Nephron (organoid): ENCODE data around the gene SYNPO2.

Experiments used
- H3K27ac Mint-ChIP-seq, 3 experiments: 2 replicates each; pipeline ENCODE4 v1.8.0; 2020; ENCODE audit warnings: mixed read lengths in 3 of 3, mild to moderate bottlenecking in 2 of 3, moderate library complexity in 1 of 3
- H3K27me3 Mint-ChIP-seq: 2 replicates; pipeline ENCODE4 v1.8.0; 2021; ENCODE audit warnings: low read depth, mild to moderate bottlenecking, moderate library complexity, mixed read lengths
- H3K36me3 Mint-ChIP-seq: 2 replicates; pipeline ENCODE4 v1.8.0; 2020; ENCODE audit warnings: low read depth, mixed read lengths
- H3K4me1 Mint-ChIP-seq: 2 replicates; pipeline ENCODE4 v1.8.0; 2020; ENCODE audit warnings: mixed read lengths
- H3K4me3 Mint-ChIP-seq, 3 experiments: 2 replicates each; pipeline ENCODE4 v1.8.0; 2020; ENCODE audit warnings: mild to moderate bottlenecking in 3 of 3, mixed read lengths in 3 of 3, moderate library complexity in 2 of 3
- H3K9me3 Mint-ChIP-seq: 2 replicates; pipeline ENCODE4 v1.8.0; 2020; ENCODE audit warnings: mixed read lengths
- CTCF ChIP-seq, 3 experiments: fragments of 200-600 bp; sonication (generic); IDR thresholded peaks; one replicate each; pipeline ENCODE4 v1.5.0; 2021; ENCODE audit warnings: antibody characterized with exemption in 3 of 3; ENCODE audit not compliant: unreplicated experiment in 3 of 3

The SYNPO2 gene

DNA sequence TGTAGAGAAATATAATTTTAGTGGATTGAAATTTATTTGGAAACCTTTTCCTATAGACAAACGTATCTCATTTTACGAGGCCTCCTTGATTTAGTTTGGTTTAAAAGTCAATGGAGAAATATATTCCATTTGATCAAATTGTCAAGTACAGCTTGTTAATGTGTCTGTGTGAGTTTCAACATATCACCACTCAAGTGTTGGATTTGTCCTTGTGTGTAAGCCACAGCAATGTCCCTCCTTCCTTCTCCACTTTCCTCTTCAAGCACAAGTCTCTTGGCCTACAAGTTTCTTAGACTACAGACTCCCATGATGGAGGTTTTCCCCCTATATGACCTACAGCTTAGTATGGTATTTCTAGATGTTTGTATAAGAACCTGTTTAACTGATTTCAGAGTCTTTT is 104.7 kb downstream of the SYNPO2 start:
- no peak for TF ChIP-seq CTCF (IDR thresholded peaks at IDR 0.05; ENCODE audit: unreplicated experiment in 3 of 3)
- Mint-ChIP-seq H3K27me3 (no peaks in the 10 kb centered on the region), H3K36me3 (no peaks in the 10 kb centered on the region), H3K9me3 (no peaks in the 10 kb centered on the region), H3K4me3 (no peak overlapping the region), H3K27ac (no peak overlapping the region), H3K4me1 (peaks cover 5% of the 10 kb centered on the region)

GRCh38 chr4:118994030-118994429 is 105.4 kb downstream of the SYNPO2 start:
- Mint-ChIP-seq H3K4me1 (peaks cover 5% of the 10 kb centered on the region), H3K27ac (no peak overlapping the region), H3K4me3 (no peak overlapping the region), H3K9me3 (no peaks in the 10 kb centered on the region), H3K27me3 (no peaks in the 10 kb centered on the region), H3K36me3 (no peaks in the 10 kb centered on the region)
- TF ChIP-seq CTCF (IDR thresholded peaks at IDR 0.05; ENCODE audit: unreplicated experiment in 3 of 3): no peak

- no peaks in the 10 kb centered on the region for H3K27me3 Mint-ChIP-seq
- no peaks in the 10 kb centered on the region for H3K9me3 Mint-ChIP-seq
- TF ChIP-seq CTCF (IDR thresholded peaks at IDR 0.05; ENCODE audit: unreplicated experiment in 3 of 3): no peak
- H3K36me3 Mint-ChIP-seq: no peaks in the 10 kb centered on the region
- no peak overlapping the region for H3K4me3 Mint-ChIP-seq
- H3K4me1 Mint-ChIP-seq: peaks cover 14% of the 10 kb centered on the region
- H3K27ac Mint-ChIP-seq: no peak overlapping the region
Observed at GRCh38 chr4:118995693-118996391, 107.2 kb downstream of the SYNPO2 start.

DNA sequence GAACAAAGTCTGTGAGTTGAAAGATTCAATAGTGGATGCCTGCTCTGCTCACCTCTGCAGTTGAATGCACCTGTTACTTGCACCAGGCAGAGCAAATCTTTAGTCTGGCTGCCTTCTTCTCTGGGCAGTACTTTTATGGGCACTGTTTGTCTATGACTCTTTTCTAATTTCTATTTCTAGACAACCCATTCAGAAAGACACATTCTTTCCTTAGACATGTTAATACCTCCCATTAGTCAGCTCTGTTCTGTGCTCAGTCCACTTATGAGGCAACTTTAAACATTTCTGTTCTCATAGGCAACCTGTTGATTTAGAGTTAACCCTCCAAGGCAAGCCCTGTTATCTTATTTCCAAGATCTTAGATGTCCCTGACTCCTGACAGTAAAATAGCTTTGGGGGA is 108.9 kb downstream of the SYNPO2 start:
- Mint-ChIP-seq H3K36me3 (no peaks in the 10 kb centered on the region), H3K4me1 (peaks cover 17% of the 10 kb centered on the region), H3K27ac (no peak overlapping the region), H3K9me3 (no peaks in the 10 kb centered on the region), H3K4me3 (no peak overlapping the region), H3K27me3 (no peaks in the 10 kb centered on the region)
- no peak for TF ChIP-seq CTCF (IDR thresholded peaks at IDR 0.05; ENCODE audit: unreplicated experiment in 3 of 3)

- no peak overlapping the region for H3K4me3 Mint-ChIP-seq
Observed at GRCh38 chr4:118999919-119000318, 111.3 kb downstream of the SYNPO2 start.

More at GRCh38 chr4:118999919-119000318, 111.3 kb downstream of the SYNPO2 start:
- Mint-ChIP-seq H3K4me1 (peaks cover 11% of the 10 kb centered on the region), H3K9me3 (no peaks in the 10 kb centered on the region), H3K36me3 (no peaks in the 10 kb centered on the region), H3K27me3 (no peaks in the 10 kb centered on the region), H3K27ac (no peak overlapping the region)
- no peak for TF ChIP-seq CTCF (IDR thresholded peaks at IDR 0.05; ENCODE audit: unreplicated experiment in 3 of 3)
